Heart right ventricle (tissue), 16 donors: Measurements from ENCODE around the gene MTCH2. TPM values are rescaled to one million over a fixed set of nuclear protein-coding genes. Genes with fewer than 3 reads are reported as not detected.
"Not testable (repeated sequence)": the region's sequence is repeated elsewhere in the genome, so short reads cannot be mapped to it uniquely, and the experiment has no call there.

Source experiments
- ATAC-seq, 8 donors: fragments of 200-7000 bp; cut with Tn5 transposase; one replicate each; pipeline ENCODE4 v1.9.1; 2020; ENCODE audit warnings: mild to moderate bottlenecking in 8 of 8, moderate library complexity in 8 of 8, moderate number of reproducible peaks in 1 of 8
- DNase-seq, 2 donors: peaks; one replicate each; pipeline ENCODE4 v3.0.0-alpha.2; 2020
- H3K27ac ChIP-seq, 10 donors: fragments of 200-600 bp; sonication (generic) in 2 of 10; one replicate each; pipeline versions ENCODE4 v1.5.0 to v1.8.0; 2020 to 2022; ENCODE audit warnings: mild to moderate bottlenecking in 3 of 10
- H3K27me3 ChIP-seq, 7 donors: fragments of 200-600 bp; one replicate each; pipeline ENCODE4 v1.8.0; 2021 to 2022; ENCODE audit warnings: mild to moderate bottlenecking in 2 of 7
- H3K36me3 ChIP-seq, 9 donors: fragments of 200-600 bp; sonication (generic) in 1 of 9; one replicate each; pipeline versions ENCODE4 v1.5.0 to v1.8.0; 2020 to 2022; ENCODE audit warnings: mild to moderate bottlenecking in 2 of 9
- H3K4me1 ChIP-seq, 9 donors: fragments of 200-600 bp; sonication (generic) in 1 of 9; one replicate each; pipeline versions ENCODE4 v1.5.0 to v1.8.0; 2020 to 2022; ENCODE audit warnings: mild to moderate bottlenecking in 4 of 9
- H3K4me3 ChIP-seq, 10 donors: fragments of 200-600 bp; sonication (generic) in 2 of 10; one replicate each; pipeline versions ENCODE4 v1.5.0 to v1.8.0; 2020 to 2022; ENCODE audit warnings: mild to moderate bottlenecking in 7 of 10, moderate library complexity in 2 of 10
- H3K9me3 ChIP-seq, 11 donors: fragments of 200-600 bp in 10 of 11; sonication (generic) in 2 of 11; one replicate each; pipeline versions ENCODE4 v1.5.0 to v1.8.0; 2013 to 2022; ENCODE audit warnings: mild to moderate bottlenecking in 2 of 11, control low read depth in 1 of 11, moderate library complexity in 1 of 11
- WGBS, 2 donors: extraction: QIAGEN DNeasy Blood & Tissue Kit; methylation state at CpG; one replicate each; pipeline ENCODE4 v1.1.7; 2013; ENCODE audit warnings: inconsistent platforms in 1 of 2; 5-methylcytosine and 5-hydroxymethylcytosine counted together
- intact Hi-C, 10 donors: fragments of 100-400 bp; cut with DNase I; formaldehyde crosslinking; loops; one replicate each; pipeline versions ENCODE4 v1.11.1 to v1.14.2; 2022
- polyA plus RNA-seq, 2 donors: library from polyadenylated mRNA; stranded (reverse); fragments of 200-250 nt; gene quantifications; one replicate each; pipeline ENCODE4 v1.2.3, GENCODE V29; 2013
- total RNA-seq, 10 donors: library from RNA; stranded (reverse); fragmentation: NEBNext Ultra II Directional in 3 of 10; extraction: Animal tissue kit (Norgen Biotek cat#: 25700) in 3 of 10; gene quantifications; one replicate each; pipeline versions ENCODE4 v1.2.1 to v1.2.4, GENCODE V29; 2021 to 2023
- TF ChIP-seq, protein P1 (sequence below), 9 donors: fragments of 200-600 bp; sonication (generic) in 2 of 9; IDR thresholded peaks; one replicate each; pipeline versions ENCODE4 v1.5.0 to v1.8.0; 2021 to 2022; ENCODE audit warnings: antibody characterized with exemption in 9 of 9, mild to moderate bottlenecking in 5 of 9, moderate library complexity in 1 of 9
- donor health status: Arrhythmogenic right ventricular cardiomyopathy.
- donor health status: ischemic (EF 13 %, LVEDD 7.1; RV severe dilation, severe dysfunction).
- donor health status: healthy with polysubstance abuse.
- donor health status: DM: no; HTN: yes; CAD: no.
- donor health status: DM: no; HTN: no; CAD: no.
- donor health status: ischemic (EF 25% LVEDD 6.9; RV normal size, moderate dysfunction).
- donor health status: ischemic (EF 25% LVEDD 5.7; RV mildly dilated, moderate dysfunction).
- donor health status: healthy.
- donor health status: DM: yes; HTN: yes; CAD: no.
- donor health status: Ischemic cardiomyopathy.
- donor health status: ischemic (EF 35%, LVEDD 5.7; RV mildly dilated, moderate dysfunction).
- donor health status: nonischemic (EF 11% LVEDD 7.7; RV severe dilation, severe dysfunction).
- donor health status: DM: yes; HTN: yes; CAD: no.
- donor health status: PGD.
- donor health status: ischemic (EF 29% LVEDD 5.4; RV normal size, mild dysfunction).
- donor health status: nonischemic (EF 23%, LVEDD 6.1; RV moderate dilation, normal function).

MTCH2 gene
- total and polyA plus RNA-seq, 12 donors: 23.8 to 137 (median 104) TPM

DNA sequence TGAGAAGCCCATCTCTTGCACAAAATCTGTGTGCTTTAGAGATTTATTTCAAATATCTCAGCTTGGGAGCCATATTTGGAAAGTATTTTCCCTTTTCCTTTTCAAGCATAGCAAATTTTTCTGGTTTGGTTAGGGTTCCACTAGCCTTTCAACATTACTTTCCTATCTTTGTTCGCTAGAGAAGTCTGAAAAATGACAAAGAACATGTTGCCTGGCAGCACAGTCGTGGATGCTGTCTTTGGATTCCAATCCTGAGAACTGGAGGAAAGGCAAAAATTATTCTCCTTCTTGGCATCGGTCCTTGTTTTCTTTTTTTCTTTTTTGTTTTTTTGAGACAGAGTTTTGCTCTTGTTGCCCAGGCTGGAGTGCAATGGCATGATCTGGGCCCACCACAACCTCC lies 6.9 kb upstream of the MTCH2 start:
- intact Hi-C loops: loop anchor here in 5 of 10 donors (10.0 kb wide), 3 partner anchors 66 to 206 kb away; partner anchors contain the start of genes NUP160 (in 3 of the 5) and AGBL2 (in 1 of the 5)
- no peak for ATAC-seq
- Histone ChIP-seq H3K4me3 (no peak overlapping the region), H3K9me3 (peaks cover 0 to 12% (median 0%) of the 10 kb centered on the region in 11 donors), H3K27ac (no peak overlapping the region), H3K4me1 (no peaks in the 10 kb centered on the region), H3K27me3 (no peaks in the 10 kb centered on the region), H3K36me3 (no peaks in the 10 kb centered on the region)
- TF ChIP-seq, protein P1, sequence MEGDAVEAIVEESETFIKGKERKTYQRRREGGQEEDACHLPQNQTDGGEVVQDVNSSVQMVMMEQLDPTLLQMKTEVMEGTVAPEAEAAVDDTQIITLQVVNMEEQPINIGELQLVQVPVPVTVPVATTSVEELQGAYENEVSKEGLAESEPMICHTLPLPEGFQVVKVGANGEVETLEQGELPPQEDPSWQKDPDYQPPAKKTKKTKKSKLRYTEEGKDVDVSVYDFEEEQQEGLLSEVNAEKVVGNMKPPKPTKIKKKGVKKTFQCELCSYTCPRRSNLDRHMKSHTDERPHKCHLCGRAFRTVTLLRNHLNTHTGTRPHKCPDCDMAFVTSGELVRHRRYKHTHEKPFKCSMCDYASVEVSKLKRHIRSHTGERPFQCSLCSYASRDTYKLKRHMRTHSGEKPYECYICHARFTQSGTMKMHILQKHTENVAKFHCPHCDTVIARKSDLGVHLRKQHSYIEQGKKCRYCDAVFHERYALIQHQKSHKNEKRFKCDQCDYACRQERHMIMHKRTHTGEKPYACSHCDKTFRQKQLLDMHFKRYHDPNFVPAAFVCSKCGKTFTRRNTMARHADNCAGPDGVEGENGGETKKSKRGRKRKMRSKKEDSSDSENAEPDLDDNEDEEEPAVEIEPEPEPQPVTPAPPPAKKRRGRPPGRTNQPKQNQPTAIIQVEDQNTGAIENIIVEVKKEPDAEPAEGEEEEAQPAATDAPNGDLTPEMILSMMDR (IDR thresholded peaks at IDR 0.05): no peak
- 60 to 62% methylated on average over 3 of the region's 3 CpGs for WGBS, 2 donors
- no peak for DNase-seq

GRCh38 chr11:47646019-47646418 lies 3.7 kb upstream of the MTCH2 start:
- H3K4me1 ChIP-seq: peaks cover 2 to 15% (median 12%) of the 10 kb centered on the region in 9 donors
- WGBS, 2 donors: 85 to 90% methylated on average over 6 of the region's 6 CpGs
- DNase-seq (no peak), ATAC-seq (no peak)
- TF ChIP-seq, protein P1 (IDR thresholded peaks at IDR 0.05): no peak
- no peaks in the 10 kb centered on the region for H3K36me3 ChIP-seq
- no peak overlapping the region for H3K27ac ChIP-seq
- no peaks in the 10 kb centered on the region for H3K9me3 ChIP-seq
- H3K27me3 ChIP-seq: no peaks in the 10 kb centered on the region
- no peak overlapping the region for H3K4me3 ChIP-seq
- intact Hi-C loops: loop anchor here in 5 of 10 donors (10.0 kb wide), 3 partner anchors 69 to 209 kb away; partner anchors contain the start of genes NUP160 (in 3 of the 5) and AGBL2 (in 1 of the 5)

GRCh38 chr11:47645500-47645899 lies 3.1 kb upstream of the MTCH2 start:
- H3K4me3 ChIP-seq: no peak overlapping the region
- intact Hi-C loops: loop anchor here in 5 of 10 donors (10.0 kb wide), 3 partner anchors 69 to 209 kb away; partner anchors contain the start of genes NUP160 (in 3 of the 5) and AGBL2 (in 1 of the 5)
- 71 to 73% methylated on average over 6 of the region's 6 CpGs for WGBS, 2 donors
- TF ChIP-seq, protein P1 (IDR thresholded peaks at IDR 0.05): no peak
- ATAC-seq (no peak), DNase-seq (no peak)
- peaks cover 2 to 20% (median 18%) of the 10 kb centered on the region in 9 donors for H3K4me1 ChIP-seq
- no peaks in the 10 kb centered on the region for H3K9me3 ChIP-seq
- no peak overlapping the region for H3K27ac ChIP-seq
- H3K27me3 ChIP-seq: no peaks in the 10 kb centered on the region
- no peaks in the 10 kb centered on the region for H3K36me3 ChIP-seq

DNA sequence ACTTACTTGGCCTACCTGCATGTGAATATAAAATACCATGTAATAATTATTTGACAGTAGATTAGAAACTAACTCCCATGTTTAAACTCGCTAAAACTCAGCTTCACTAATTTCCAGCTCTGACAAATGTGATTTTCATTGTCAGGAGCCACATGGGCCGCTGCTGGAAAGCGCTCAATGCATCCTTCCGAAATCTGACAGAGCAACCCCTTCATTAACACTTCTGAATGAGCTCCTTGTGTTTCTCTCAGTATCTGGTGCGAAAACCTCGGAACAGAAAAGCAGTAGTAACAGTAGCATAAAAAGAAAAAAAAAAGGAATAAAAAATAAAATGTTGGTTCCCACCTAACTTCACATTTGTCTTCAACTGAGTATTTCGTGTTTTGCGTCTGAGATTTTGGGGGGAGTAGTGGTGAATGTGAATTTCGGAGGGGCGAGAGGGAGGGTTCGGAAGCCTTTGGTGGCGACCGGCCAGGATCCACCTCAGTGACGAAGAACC lies 710 bp downstream of the MTCH2 start:
- intact Hi-C loops: loop anchor here in 7 of 10 donors (1.0 to 10.0 kb wide), 8 partner anchors 73 to 213 kb away; partner anchors contain the start of genes AGBL2 (in 4 of the 7), NUP160 (in 4 of the 7) and FNBP4 (in 1 of the 7)
- WGBS, 2 donors: 5 to 7% methylated on average over 14 of the region's 14 CpGs
- peak overlapping the region; percentile 49 to 98 (median 79) for H3K4me3 ChIP-seq

GRCh38 chr11:47640506-47640905 lies 1.9 kb downstream of the MTCH2 start:
- not testable (repeated sequence) for H3K9me3 ChIP-seq, ATAC-seq, H3K27me3 ChIP-seq, H3K4me3 ChIP-seq, DNase-seq, H3K27ac ChIP-seq
- H3K4me1 ChIP-seq: peaks cover 2 to 23% (median 20%) of the 10 kb centered on the region in 9 donors
- H3K36me3 ChIP-seq: peaks cover 0 to 44% (median 0%) of the 10 kb centered on the region in 9 donors
- intact Hi-C loops: loop anchor here in 6 of 10 donors (5.0 to 10.0 kb wide), 6 partner anchors 74 to 214 kb away; partner anchors contain the start of genes AGBL2 (in 3 of the 6), NUP160 (in 3 of the 6) and FNBP4 (in 1 of the 6)
- WGBS, 2 donors: 73% methylated on average over 6 of the region's 6 CpGs

More for the DNA sequence above, 710 bp downstream of the MTCH2 start:
- no peaks in the 10 kb centered on the region for H3K9me3 ChIP-seq
- TF ChIP-seq, protein P1 (IDR thresholded peaks at IDR 0.05): no peak
- ATAC-seq (no peak), DNase-seq (no peak)
- H3K4me1 ChIP-seq: peaks cover 2 to 23% (median 20%) of the 10 kb centered on the region in 9 donors
- peaks cover 0 to 33% (median 0%) of the 10 kb centered on the region in 9 donors for H3K36me3 ChIP-seq
- no peaks in the 10 kb centered on the region for H3K27me3 ChIP-seq
- H3K27ac ChIP-seq: peak overlapping the region; percentile 12 to 97 (median 90)

DNA sequence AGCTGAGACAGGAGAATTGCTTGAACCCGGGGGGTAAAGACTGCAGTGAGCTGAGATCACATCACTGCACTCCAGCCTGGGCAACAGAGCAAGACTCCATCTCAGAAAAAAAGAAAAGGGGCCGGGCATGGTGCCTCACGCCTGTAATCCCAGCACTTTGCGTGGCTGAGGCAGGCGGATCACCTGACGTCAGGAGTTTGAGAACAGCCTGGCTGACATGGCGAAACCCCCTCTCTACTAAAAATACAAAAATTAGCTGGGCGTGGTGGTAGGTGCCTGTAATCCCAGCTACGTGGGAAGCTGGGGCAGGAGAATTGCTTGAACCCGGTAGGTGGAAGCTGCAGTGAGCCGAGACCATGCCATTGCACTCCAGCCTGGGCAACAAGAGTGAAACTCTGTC lies 6.0 kb downstream of the MTCH2 start:
- H3K4me1 ChIP-seq: peaks cover 2 to 12% (median 11%) of the 10 kb centered on the region in 9 donors
- intact Hi-C loops: not testable (repeated sequence)

More for the DNA sequence above, 6.0 kb downstream of the MTCH2 start:
- not testable (repeated sequence) for H3K27ac ChIP-seq, H3K9me3 ChIP-seq, H3K4me3 ChIP-seq, ATAC-seq, H3K27me3 ChIP-seq, DNase-seq
- WGBS, 2 donors: 87 to 98% methylated on average over 11 of the region's 11 CpGs
- peaks cover 0 to 86% (median 27%) of the 10 kb centered on the region in 9 donors for H3K36me3 ChIP-seq
